ENCODE data around the gene STAB2.

Gene STAB2

GRCh38 chr12:103716517-103717196, 129.6 kb downstream of the STAB2 start:
- TF ChIP-seq ZFX (IDR thresholded peaks at IDR 0.05; ENCODE audit: borderline replicate concordance), result no peak
- TF ChIP-seq, protein P1, sequence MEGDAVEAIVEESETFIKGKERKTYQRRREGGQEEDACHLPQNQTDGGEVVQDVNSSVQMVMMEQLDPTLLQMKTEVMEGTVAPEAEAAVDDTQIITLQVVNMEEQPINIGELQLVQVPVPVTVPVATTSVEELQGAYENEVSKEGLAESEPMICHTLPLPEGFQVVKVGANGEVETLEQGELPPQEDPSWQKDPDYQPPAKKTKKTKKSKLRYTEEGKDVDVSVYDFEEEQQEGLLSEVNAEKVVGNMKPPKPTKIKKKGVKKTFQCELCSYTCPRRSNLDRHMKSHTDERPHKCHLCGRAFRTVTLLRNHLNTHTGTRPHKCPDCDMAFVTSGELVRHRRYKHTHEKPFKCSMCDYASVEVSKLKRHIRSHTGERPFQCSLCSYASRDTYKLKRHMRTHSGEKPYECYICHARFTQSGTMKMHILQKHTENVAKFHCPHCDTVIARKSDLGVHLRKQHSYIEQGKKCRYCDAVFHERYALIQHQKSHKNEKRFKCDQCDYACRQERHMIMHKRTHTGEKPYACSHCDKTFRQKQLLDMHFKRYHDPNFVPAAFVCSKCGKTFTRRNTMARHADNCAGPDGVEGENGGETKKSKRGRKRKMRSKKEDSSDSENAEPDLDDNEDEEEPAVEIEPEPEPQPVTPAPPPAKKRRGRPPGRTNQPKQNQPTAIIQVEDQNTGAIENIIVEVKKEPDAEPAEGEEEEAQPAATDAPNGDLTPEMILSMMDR (IDR thresholded peaks at IDR 0.05), result no peak
- no peak overlapping the region for H3K27ac ChIP-seq

- no peak overlapping the region for H3K27ac ChIP-seq
- TF ChIP-seq, protein P1 (IDR thresholded peaks at IDR 0.05), result no peak
- no peak for TF ChIP-seq ZFX (IDR thresholded peaks at IDR 0.05; ENCODE audit: borderline replicate concordance)
These were observed 138.3 kb downstream of the STAB2 start for GRCh38 chr12:103725398-103725797.

GRCh38 chr12:103727638-103728037, 140.6 kb downstream of the STAB2 start:
- no peak for TF ChIP-seq ZFX (IDR thresholded peaks at IDR 0.05; ENCODE audit: borderline replicate concordance)
- TF ChIP-seq, protein P1 (IDR thresholded peaks at IDR 0.05), result no peak
- no peak overlapping the region for H3K27ac ChIP-seq

GRCh38 chr12:103728323-103728722, 141.2 kb downstream of the STAB2 start:
- no peak for TF ChIP-seq ZFX (IDR thresholded peaks at IDR 0.05; ENCODE audit: borderline replicate concordance)
- TF ChIP-seq, protein P1 (IDR thresholded peaks at IDR 0.05), result no peak
- no peak overlapping the region for H3K27ac ChIP-seq

DNA sequence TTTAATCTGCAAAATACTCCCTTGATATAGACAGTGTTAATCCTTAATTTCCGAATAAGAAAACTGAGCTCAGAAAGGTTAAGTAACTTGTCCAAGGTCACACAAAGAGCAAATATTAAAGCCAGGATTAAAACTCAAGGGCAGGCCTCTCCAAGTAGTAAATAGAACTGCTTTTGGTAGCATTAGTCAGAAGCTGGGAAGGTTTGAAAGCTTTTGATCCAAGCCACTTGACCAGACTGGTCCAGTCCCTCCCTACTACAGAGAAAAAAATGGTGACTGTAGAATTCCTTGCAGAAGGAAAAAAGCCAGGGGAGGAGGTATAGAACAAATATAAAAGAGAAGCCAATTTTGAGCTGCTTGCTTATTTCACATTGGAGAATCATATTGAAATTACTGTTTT, 142.4 kb downstream of the STAB2 start:
- TF ChIP-seq, protein P1 (IDR thresholded peaks at IDR 0.05), result no peak
- TF ChIP-seq ZFX (IDR thresholded peaks at IDR 0.05; ENCODE audit: borderline replicate concordance), result no peak
- no peak overlapping the region for H3K27ac ChIP-seq

DNA sequence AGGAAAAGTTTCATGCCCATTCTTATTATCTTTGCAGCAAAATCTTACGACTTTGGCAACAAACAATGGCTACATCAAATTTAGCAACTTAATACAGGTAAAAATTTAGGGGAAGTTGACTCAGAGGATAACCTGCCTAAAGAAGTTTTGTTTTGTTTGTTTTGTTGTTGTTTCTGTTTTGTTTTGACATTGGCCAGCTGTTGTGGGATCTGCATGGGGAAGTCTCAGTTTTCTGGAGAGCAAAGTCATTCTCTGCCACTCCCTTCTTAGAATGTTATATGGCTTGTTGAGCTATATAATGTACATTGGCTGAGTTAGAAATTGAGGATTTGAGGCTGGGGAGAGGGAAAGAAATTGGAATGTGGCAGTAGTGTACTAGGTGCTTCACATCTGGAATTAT, 144.5 kb downstream of the STAB2 start:
- no peak overlapping the region for H3K27ac ChIP-seq
- no peak for TF ChIP-seq ZFX (IDR thresholded peaks at IDR 0.05; ENCODE audit: borderline replicate concordance)
- TF ChIP-seq, protein P1 (IDR thresholded peaks at IDR 0.05), result no peak

- no peak for TF ChIP-seq ZFX (IDR thresholded peaks at IDR 0.05; ENCODE audit: borderline replicate concordance)
- TF ChIP-seq, protein P1 (IDR thresholded peaks at IDR 0.05), result no peak
- no peak overlapping the region for H3K27ac ChIP-seq
These were observed 147.8 kb downstream of the STAB2 start for GRCh38 chr12:103734863-103735262.
